Activated CD4-positive, alpha-beta T cell treated with anti-CD3 and anti-CD28 coated beads, Interleukin-2, Interleukin-4, amounts not matched to agents 100 ng/mL and 50 ng/mL, durations not matched to agents 16 hours and 8 hours (primary cell): Measurements from ENCODE around the gene HPS5.
A peak's percentile ranks its signal among the peaks of the same experiment; 100 is the strongest.
"Not testable (repeated sequence)": the region's sequence is repeated elsewhere in the genome, so short reads cannot be mapped to it uniquely, and the experiment has no call there.

Source experiments
- DNase-seq: peaks from one replicate; pipeline ENCODE4 v3.0.0-alpha.2; 2020; ENCODE audit warnings: low spot score

Gene HPS5

GRCh38 chr11:18321969-18322711, at the start of gene HPS5, which contains the start of gene GTF2H1:
Gene HPS5 (minus strand): TSS chr11:18322140. CDS start chr11:18317858, 4,282 bp downstream.
Gene GTF2H1 (plus strand): TSS chr11:18322567. CDS start chr11:18333075, 10,508 bp downstream.
- peak; percentile 98 for DNase-seq

- no peak for DNase-seq
Measured at GRCh38 chr11:18371279-18371678, 49.3 kb upstream of the HPS5 start.

GRCh38 chr11:18369398-18369797, 47.5 kb upstream of the HPS5 start:
- no peak for DNase-seq

- no peak for DNase-seq
Measured at GRCh38 chr11:18368221-18368620, 46.3 kb upstream of the HPS5 start.

- DNase-seq = no peak
Measured at GRCh38 chr11:18367431-18367830, 45.5 kb upstream of the HPS5 start.

GRCh38 chr11:18366286-18366685, 44.3 kb upstream of the HPS5 start:
- no peak for DNase-seq

- DNase-seq = no peak
Measured at GRCh38 chr11:18365741-18366140, 43.8 kb upstream of the HPS5 start.

GRCh38 chr11:18364495-18365073, 42.6 kb upstream of the HPS5 start:
- no peak for DNase-seq

GRCh38 chr11:18361154-18361553, 39.2 kb upstream of the HPS5 start:
- no peak for DNase-seq

- no peak for DNase-seq
Measured at GRCh38 chr11:18358646-18359045, 36.7 kb upstream of the HPS5 start.

- no peak for DNase-seq
Measured at GRCh38 chr11:18352581-18352980, 30.6 kb upstream of the HPS5 start.

GRCh38 chr11:18347471-18348125, 25.7 kb upstream of the HPS5 start:
- DNase-seq = no peak

- DNase-seq = no peak
Measured at GRCh38 chr11:18332891-18333290, 11.0 kb upstream of the HPS5 start.

GRCh38 chr11:18332302-18332701, 10.4 kb upstream of the HPS5 start:
- DNase-seq = no peak

GRCh38 chr11:18330921-18331320, 9.0 kb upstream of the HPS5 start:
- no peak for DNase-seq

- DNase-seq = peak; percentile 37
Measured at GRCh38 chr11:18329196-18329870, 7.4 kb upstream of the HPS5 start.

GRCh38 chr11:18324381-18324780, 2.4 kb upstream of the HPS5 start:
- DNase-seq = no peak

- DNase-seq = not testable (repeated sequence)
Measured at GRCh38 chr11:18323881-18324280, 1.9 kb upstream of the HPS5 start.

GRCh38 chr11:18322818-18323570, 1.1 kb upstream of the HPS5 start:
- DNase-seq = no peak

- DNase-seq = no peak
Measured at GRCh38 chr11:18321578-18321968, 367 bp downstream of the HPS5 start.

- no peak for DNase-seq
Measured at GRCh38 chr11:18320617-18321016, 1.3 kb downstream of the HPS5 start.

GRCh38 chr11:18319914-18320313, 2.0 kb downstream of the HPS5 start:
- no peak for DNase-seq
